GM10847 (cell line): ENCODE measurements around the gene ERICH2.

Experiments
- POLR2A ChIP-seq: IDR thresholded peaks from 2 replicates; pipeline ENCODE4 v1.6.1; 2011; ENCODE audit not compliant: insufficient read length; ENCODE audit errors: extremely low read depth

The ERICH2 gene

GRCh38 chr2:170770008-170770605 lies at the start of gene ERICH2:
Gene ERICH2 (plus strand): TSS chr2:170770378. CDS start chr2:170770682, 304 bp downstream.
- TF ChIP-seq POLR2A: no peak

- TF ChIP-seq POLR2A: no peak
Observed at GRCh38 chr2:170721678-170722077, 48.5 kb upstream of the ERICH2 start.

GRCh38 chr2:170722301-170722700 lies 47.9 kb upstream of the ERICH2 start:
- TF ChIP-seq POLR2A: no peak

- TF ChIP-seq POLR2A: no peak
Observed at GRCh38 chr2:170723446-170723958, 46.7 kb upstream of the ERICH2 start.

GRCh38 chr2:170733798-170734600 lies 36.2 kb upstream of the ERICH2 start:
- TF ChIP-seq POLR2A: no peak

GRCh38 chr2:170736628-170737027 lies 33.5 kb upstream of the ERICH2 start:
- TF ChIP-seq POLR2A: no peak

GRCh38 chr2:170737406-170737805 lies 32.8 kb upstream of the ERICH2 start:
- TF ChIP-seq POLR2A: no peak

GRCh38 chr2:170737821-170738220 lies 32.4 kb upstream of the ERICH2 start:
- TF ChIP-seq POLR2A: no peak

GRCh38 chr2:170739048-170739447 lies 31.1 kb upstream of the ERICH2 start:
- TF ChIP-seq POLR2A: no peak

GRCh38 chr2:170739507-170740046 lies 30.6 kb upstream of the ERICH2 start:
- TF ChIP-seq POLR2A: no peak

- no peak for TF ChIP-seq POLR2A
Observed at GRCh38 chr2:170740660-170741059, 29.5 kb upstream of the ERICH2 start.

GRCh38 chr2:170742000-170742399 lies 28.2 kb upstream of the ERICH2 start:
- no peak for TF ChIP-seq POLR2A

GRCh38 chr2:170742896-170743529 lies 27.2 kb upstream of the ERICH2 start:
- no peak for TF ChIP-seq POLR2A

- no peak for TF ChIP-seq POLR2A
Observed at GRCh38 chr2:170743530-170744239, 26.5 kb upstream of the ERICH2 start.
